ENCODE measurements around the gene GRAMD2B. TPM values are rescaled to one million over a fixed set of nuclear protein-coding genes. Genes with fewer than 3 reads are reported as not detected.

Gene GRAMD2B
- total RNA-seq, 4 donors from 2014 or later: 38.0 to 165 (median 129) TPM

DNA sequence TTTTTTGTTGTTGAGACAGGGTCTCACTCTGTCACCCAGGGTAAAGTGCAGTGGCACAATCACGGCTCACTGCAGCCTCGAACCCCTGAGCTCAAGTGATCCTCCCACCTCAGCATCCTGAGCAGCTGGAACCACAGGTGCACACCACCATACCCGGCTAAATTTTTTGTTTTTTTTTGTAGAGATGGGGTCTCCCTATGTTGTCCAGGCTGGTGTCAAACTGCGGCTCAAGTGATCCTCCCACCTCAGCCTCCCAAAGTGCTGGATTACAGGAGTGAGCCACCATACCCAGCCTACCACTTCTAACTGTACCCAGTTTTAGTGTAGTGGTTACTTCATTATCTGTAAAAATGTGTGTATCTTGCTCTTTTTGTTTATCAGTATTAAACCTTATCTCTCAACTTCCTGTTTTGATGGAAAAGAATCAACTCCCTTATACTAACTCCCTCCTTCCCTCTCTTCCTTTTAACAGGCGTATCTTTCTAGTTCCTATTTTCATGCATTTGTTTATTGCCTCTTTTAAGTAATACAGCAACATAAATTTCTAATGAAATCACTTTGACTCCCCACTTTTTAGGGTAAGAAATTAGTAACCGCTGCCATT lies 33.1 kb downstream of the GRAMD2B start:
- no peaks in the 10 kb centered on the region for H3K27me3 ChIP-seq

DNA sequence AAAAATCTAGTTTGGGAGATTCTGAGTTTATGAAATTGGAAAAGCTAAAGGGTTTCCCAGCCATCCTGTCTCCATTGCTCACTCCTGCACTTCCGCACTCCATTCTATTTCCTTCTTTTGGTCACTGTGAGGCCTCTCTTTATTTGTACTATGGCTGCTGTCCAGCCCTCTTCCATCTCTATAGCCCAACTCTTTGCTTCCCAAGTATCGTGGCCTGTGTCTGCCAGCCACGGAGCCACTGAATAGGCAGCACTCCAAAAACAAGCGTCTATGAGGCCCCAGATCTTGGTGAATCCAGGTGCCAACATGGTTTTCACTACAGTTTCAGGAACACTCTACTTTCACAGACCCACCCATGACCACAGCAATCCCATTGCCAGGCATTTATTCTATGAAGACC lies 37.2 kb downstream of the GRAMD2B start:
- DNase-seq: no peak
- no peaks in the 10 kb centered on the region for H3K27me3 ChIP-seq
- H3K4me3 ChIP-seq: no peak overlapping the region
- no peak for TF ChIP-seq POLR2A (IDR thresholded peaks at IDR 0.05)
- TF ChIP-seq, protein P1, sequence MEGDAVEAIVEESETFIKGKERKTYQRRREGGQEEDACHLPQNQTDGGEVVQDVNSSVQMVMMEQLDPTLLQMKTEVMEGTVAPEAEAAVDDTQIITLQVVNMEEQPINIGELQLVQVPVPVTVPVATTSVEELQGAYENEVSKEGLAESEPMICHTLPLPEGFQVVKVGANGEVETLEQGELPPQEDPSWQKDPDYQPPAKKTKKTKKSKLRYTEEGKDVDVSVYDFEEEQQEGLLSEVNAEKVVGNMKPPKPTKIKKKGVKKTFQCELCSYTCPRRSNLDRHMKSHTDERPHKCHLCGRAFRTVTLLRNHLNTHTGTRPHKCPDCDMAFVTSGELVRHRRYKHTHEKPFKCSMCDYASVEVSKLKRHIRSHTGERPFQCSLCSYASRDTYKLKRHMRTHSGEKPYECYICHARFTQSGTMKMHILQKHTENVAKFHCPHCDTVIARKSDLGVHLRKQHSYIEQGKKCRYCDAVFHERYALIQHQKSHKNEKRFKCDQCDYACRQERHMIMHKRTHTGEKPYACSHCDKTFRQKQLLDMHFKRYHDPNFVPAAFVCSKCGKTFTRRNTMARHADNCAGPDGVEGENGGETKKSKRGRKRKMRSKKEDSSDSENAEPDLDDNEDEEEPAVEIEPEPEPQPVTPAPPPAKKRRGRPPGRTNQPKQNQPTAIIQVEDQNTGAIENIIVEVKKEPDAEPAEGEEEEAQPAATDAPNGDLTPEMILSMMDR (IDR thresholded peaks at IDR 0.05): no peak
- peaks cover 0 to 5% (median 0%) of the 10 kb centered on the region in 3 donors for H3K36me3 ChIP-seq
- no peaks in the 10 kb centered on the region for H3K9me3 ChIP-seq
- no peak overlapping the region for H3K27ac ChIP-seq
- no peaks in the 10 kb centered on the region for H3K4me1 ChIP-seq

More for the DNA sequence above, 33.1 kb downstream of the GRAMD2B start:
- Histone ChIP-seq H3K36me3 (peaks cover 0 to 4% (median 0%) of the 10 kb centered on the region in 3 donors), H3K27ac (no peak overlapping the region), H3K4me3 (no peak overlapping the region), H3K4me1 (no peaks in the 10 kb centered on the region), H3K9me3 (no peaks in the 10 kb centered on the region)
- TF ChIP-seq, protein P1 (IDR thresholded peaks at IDR 0.05): no peak
- no peak for TF ChIP-seq POLR2A (IDR thresholded peaks at IDR 0.05)
- DNase-seq: no peak

DNA sequence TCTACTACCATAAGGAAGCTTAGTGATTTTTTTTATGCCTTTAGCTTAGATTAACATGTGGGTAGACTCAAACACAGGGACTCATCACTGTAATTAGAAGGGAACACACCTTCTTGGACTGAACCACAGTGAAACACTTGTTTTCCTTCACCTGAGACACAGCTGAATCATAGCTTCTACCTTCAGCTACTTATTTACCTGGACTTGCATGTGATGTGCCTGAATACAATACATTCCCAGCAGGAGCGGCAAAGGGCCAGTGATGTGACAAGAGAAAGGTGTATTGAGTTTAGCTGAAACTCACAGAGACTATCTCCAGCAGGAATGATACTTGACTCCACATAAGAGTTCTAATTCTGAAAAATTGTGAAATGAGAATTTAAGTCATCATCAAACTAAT lies 37.8 kb downstream of the GRAMD2B start:
- Histone ChIP-seq H3K27me3 (no peaks in the 10 kb centered on the region), H3K36me3 (peaks cover 0 to 11% (median 0%) of the 10 kb centered on the region in 3 donors), H3K4me1 (no peaks in the 10 kb centered on the region), H3K4me3 (no peak overlapping the region), H3K9me3 (no peaks in the 10 kb centered on the region), H3K27ac (peak overlapping the region in 1 of 4 donors; percentile 12)
- TF ChIP-seq POLR2A (IDR thresholded peaks at IDR 0.05): no peak
- TF ChIP-seq, protein P1 (IDR thresholded peaks at IDR 0.05): no peak
- DNase-seq: no peak

DNA sequence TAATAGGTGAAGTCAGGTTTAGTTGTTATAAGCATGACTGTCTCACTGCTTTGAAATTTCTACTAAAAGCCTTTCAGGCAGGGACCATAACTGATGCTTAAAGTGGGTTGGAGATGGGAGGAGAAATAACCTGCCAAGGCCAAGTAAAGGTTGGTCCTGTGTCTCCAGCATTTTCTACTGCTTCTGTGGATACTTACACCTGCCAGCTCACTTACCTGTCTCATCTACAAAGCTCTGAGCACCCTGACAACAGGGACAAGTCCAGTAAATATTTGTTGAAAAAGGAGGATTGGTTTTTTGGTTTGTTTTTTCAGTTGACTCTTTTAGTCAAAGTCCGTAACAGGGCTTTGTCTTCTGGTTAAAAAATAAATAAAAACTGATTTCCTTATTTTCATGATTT lies 38.6 kb downstream of the GRAMD2B start:
- DNase-seq: no peak
- no peaks in the 10 kb centered on the region for H3K27me3 ChIP-seq
- no peak for TF ChIP-seq POLR2A (IDR thresholded peaks at IDR 0.05)
- TF ChIP-seq, protein P1 (IDR thresholded peaks at IDR 0.05): no peak
- no peak overlapping the region for H3K4me3 ChIP-seq
- no peaks in the 10 kb centered on the region for H3K4me1 ChIP-seq
- H3K9me3 ChIP-seq: no peaks in the 10 kb centered on the region
- no peak overlapping the region for H3K27ac ChIP-seq
- H3K36me3 ChIP-seq: peaks cover 0 to 19% (median 0%) of the 10 kb centered on the region in 3 donors

DNA sequence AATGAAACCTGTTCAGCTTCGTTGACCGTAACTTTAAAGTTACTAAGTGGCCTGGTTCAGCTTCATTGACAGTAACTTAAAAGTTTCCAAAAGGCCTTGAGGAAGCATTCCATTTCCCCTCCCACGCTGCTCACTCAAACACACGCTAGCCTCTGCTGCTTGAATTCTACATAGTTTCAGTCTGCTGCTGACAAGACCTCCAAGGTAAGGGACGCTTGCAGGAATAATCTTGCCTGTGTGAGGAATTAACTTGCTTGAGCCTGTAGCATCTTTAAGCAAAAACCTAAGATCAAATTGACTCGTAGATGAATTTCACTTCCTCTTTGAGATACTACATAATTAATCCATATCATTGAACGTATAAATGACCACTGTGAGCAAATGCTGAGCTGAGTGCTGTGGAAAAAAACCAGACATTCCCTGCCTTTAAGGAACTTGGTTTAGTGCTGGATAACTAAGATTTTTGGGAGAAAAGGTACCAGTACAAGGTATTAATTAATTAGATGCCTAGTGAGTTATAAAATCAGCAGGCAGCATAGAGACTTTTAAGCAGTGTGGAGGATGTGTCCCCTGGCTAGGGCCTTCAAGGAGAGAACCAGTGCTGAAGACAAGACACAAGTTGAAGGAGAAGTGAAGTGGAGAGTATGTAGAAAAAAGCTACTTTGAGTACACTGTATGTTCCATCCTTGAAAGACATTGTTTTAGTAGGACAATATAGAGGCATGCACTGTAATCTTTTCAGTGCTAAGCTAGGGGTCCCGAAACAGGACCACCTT lies 39.2 kb downstream of the GRAMD2B start:
- DNase-seq: no peak
- TF ChIP-seq, protein P1 (IDR thresholded peaks at IDR 0.05): no peak
- TF ChIP-seq POLR2A (IDR thresholded peaks at IDR 0.05): no peak
- peaks cover 0 to 22% (median 0%) of the 10 kb centered on the region in 3 donors for H3K36me3 ChIP-seq
- no peaks in the 10 kb centered on the region for H3K4me1 ChIP-seq
- H3K9me3 ChIP-seq: no peaks in the 10 kb centered on the region
- H3K27ac ChIP-seq: no peak overlapping the region
- no peak overlapping the region for H3K4me3 ChIP-seq
- H3K27me3 ChIP-seq: no peaks in the 10 kb centered on the region

Data from Peyer's patch (tissue), 4 donors.